H1 (cell line): ENCODE results near the gene CD14. TPM values are rescaled to one million over a fixed set of nuclear protein-coding genes. Genes with fewer than 3 reads are reported as not detected.

Experiments used
- CHD1 ChIP-seq: IDR thresholded peaks from 2 replicates; pipeline ENCODE4 v1.6.1; 2012; ENCODE audit warnings: low read depth, low read length, improper control_type of control experiment
- polyA plus RNA-seq, 7 experiments: library from polyadenylated mRNA; depleted of rRNA in 3 of 7; stranded (reverse) in 5 of 7; unstranded in 2 of 7; fragments of >200 nt in 5 of 7; fragments of 200-250 nt in 2 of 7; gene quantifications; 1 replicate in 5 of 7; 2 replicates in 1 of 7; 4 replicates in 1 of 7; pipeline versions ENCODE4 v1.2.1 to v1.2.3, GENCODE V29; 2011 to 2013; ENCODE audit warnings: missing spikeins in 2 of 7, mixed read lengths in 2 of 7
- total RNA-seq: library from RNA; stranded (reverse); fragmentation: NEBNext Ultra II Directional; extraction: Animal tissue kit (Norgen Biotek cat#: 25700); gene quantifications from 2 replicates; pipeline ENCODE4 v1.2.1, GENCODE V29; 2021
- TF ChIP-seq, protein P1 (sequence below): IDR thresholded peaks from 2 replicates; pipeline ENCODE4 v1.6.1; 2011; ENCODE audit warnings: low read length, improper control_type of control experiment

Gene CD14
- total and polyA plus RNA-seq, 2 of the 8 experiments (the other 6 are each of a cell fraction or from before 2014, with no cell fraction given) = 0.15 TPM; not detected in 1

DNA sequence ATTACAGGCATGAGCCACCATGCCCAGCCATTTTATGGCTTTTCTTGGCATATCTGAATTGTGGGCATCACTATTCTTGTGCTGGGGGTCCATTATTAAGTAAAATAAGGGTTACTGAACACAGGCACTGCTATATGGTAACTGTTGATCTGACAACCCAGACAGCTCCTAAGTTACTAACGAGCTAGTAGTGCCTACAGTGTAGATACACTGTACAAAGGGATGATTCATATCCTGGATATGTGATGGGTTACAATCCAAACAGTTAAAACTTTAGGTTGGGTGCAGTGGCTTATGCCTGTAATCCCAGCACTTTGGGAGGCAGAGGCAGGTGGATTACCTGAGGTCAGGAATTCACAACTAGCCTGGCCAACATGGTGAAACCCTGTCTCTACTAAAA, 4.3 kb downstream of the CD14 start (continued):
- TF ChIP-seq CHD1 = no peak
- TF ChIP-seq, protein P1, sequence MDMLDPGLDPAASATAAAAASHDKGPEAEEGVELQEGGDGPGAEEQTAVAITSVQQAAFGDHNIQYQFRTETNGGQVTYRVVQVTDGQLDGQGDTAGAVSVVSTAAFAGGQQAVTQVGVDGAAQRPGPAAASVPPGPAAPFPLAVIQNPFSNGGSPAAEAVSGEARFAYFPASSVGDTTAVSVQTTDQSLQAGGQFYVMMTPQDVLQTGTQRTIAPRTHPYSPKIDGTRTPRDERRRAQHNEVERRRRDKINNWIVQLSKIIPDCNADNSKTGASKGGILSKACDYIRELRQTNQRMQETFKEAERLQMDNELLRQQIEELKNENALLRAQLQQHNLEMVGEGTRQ = no peak
